AG10803 (cell line): ENCODE data around the gene PAX5.

Experiments
- DNase-seq: peaks from one replicate; pipeline ENCODE4 v3.0.0; 2010; ENCODE audit warnings: low read depth
- H3K4me3 ChIP-seq: 2 replicates; pipeline ENCODE4 v1.5.1; 2011; ENCODE audit warnings: mild to moderate bottlenecking, low read length, control low read depth
- TF ChIP-seq, protein P1 (sequence below): conservative IDR thresholded peaks from 2 replicates; pipeline ENCODE4 v1.5.1; 2011; ENCODE audit warnings: mild to moderate bottlenecking, low read length, control low read depth, inconsistent platforms

The PAX5 gene

DNA sequence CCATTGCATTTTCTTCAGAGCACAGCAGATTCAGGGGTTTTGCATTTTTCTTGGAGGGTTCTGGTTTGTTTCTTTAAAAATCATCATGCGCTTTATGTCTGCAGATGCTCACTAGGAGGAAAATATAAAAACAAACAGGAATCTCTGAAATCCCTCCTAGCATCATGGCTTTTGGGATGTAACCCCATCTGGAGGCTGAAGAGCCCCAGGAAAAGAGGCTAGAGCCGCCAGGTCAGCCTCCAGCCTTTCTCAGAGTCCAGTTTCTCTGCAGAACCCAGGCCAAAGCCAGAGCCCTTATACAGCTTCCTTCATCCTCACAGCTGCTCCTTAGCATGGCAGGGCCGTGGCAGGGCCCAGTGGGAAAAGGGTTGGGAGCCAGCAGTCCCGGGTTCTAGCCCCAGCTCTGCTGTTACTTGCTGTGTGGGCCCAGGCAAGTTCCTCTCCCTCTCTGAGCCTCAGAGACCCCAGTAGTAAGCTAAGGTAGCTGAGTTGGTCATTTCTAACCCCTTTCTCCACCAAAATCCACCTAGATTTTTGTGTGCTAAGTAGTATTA, 62.1 kb downstream of the PAX5 start:
- no peak for DNase-seq
- no peak overlapping the region for H3K4me3 ChIP-seq
- TF ChIP-seq, protein P1, sequence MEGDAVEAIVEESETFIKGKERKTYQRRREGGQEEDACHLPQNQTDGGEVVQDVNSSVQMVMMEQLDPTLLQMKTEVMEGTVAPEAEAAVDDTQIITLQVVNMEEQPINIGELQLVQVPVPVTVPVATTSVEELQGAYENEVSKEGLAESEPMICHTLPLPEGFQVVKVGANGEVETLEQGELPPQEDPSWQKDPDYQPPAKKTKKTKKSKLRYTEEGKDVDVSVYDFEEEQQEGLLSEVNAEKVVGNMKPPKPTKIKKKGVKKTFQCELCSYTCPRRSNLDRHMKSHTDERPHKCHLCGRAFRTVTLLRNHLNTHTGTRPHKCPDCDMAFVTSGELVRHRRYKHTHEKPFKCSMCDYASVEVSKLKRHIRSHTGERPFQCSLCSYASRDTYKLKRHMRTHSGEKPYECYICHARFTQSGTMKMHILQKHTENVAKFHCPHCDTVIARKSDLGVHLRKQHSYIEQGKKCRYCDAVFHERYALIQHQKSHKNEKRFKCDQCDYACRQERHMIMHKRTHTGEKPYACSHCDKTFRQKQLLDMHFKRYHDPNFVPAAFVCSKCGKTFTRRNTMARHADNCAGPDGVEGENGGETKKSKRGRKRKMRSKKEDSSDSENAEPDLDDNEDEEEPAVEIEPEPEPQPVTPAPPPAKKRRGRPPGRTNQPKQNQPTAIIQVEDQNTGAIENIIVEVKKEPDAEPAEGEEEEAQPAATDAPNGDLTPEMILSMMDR = no peak

DNA sequence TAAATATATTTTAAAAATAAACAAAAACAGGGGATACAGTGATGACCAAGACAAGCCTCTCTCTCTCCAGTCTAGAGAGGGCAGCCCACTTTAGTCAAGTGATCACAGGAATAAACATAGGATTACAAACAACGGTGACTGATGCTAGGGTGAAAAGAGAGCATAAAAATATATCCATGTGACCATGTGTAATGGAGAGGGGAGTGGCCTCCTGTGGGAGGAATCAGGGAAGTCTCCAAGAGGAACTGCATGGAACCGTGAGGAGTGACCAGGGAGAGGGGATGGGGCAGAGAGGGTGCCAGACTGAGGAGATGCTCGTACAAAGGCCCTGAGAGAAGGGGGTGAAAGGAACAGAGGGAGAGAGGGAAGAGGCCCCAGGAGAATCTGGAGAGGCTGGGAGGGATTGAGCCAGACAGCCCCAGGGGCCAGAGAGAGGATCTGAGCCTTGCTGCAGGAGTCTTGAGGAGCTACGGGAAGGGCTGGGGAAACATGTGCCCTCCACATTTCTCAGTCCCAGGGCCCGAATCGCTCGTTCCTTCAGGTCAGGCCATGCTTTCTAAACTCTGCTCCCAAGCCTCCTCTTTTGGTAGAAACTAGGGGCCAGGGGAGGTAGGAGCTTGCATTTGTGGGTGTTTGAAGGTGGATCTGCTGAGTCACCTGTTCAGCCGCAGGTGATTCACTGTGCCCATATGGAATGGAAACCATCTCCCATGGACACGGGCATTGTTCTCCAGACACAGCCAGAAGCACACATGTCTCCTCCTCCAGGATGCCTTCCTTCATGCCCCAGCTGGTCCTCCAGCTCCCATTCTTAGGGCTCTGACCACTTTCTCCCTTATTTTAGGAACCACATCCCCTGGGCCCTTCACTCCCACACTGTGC, 63.8 kb downstream of the PAX5 start:
- TF ChIP-seq, protein P1 = no peak
- DNase-seq = no peak
- no peak overlapping the region for H3K4me3 ChIP-seq

DNA sequence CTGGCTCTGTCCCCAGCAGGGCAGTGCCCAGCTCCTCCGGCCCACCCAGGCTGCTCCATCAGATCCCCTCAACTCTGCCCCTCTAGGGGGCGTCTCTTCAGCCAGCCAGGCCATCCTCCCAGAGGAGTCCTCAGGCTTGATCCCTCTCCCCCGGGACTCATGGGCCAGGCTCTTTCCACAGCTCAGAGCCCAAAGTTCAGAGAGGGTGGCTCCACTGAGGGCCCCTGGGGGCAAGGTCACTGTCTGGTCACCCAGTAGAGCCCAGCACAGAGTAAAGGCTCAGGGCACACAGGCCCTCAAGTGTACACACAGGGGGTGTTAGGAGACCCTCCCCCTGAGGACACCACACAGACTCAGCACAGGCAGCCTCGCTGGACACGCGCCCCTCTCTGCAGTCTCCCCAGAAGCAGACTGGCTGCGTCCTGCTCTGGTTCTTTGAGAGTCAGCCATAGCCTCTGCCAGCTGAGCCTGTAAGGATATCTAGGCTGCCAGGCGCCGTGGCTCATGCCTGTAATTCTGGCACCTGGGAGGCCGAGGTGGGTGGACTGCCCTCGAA, 64.8 kb downstream of the PAX5 start:
- TF ChIP-seq, protein P1 = no peak
- DNase-seq = no peak
- H3K4me3 ChIP-seq = no peak overlapping the region

DNA sequence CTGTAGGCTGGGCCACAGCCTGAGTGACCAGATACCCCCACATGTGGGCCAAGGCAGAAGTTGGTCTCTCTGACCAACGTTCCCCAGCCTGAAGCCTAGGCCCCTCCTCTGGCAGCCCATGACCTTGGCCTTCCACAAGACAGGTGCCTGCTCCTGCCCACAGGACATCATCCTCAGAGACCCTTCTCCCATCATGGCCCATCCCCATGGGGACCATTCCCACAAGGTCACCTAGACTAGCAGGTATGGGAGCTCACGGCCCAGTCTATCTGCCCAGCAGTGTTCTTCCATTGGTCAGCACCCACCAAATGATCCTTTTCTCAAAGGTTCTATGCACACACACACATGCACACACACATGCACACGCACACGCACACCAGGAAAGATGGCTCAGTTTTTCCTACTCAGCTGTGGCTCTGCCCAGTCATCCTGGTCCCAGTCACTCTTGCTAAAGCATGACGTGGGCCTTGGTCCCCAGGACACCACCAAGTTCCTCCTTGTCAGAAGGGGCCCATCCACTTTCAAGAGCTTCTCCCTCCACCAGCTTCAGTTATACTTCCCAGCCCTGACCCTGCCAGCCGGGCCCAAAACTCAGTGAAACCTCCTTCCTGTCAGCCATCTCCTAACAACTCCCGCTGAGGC, 65.4 kb downstream of the PAX5 start:
- TF ChIP-seq, protein P1 = no peak
- no peak for DNase-seq
- no peak overlapping the region for H3K4me3 ChIP-seq

DNA sequence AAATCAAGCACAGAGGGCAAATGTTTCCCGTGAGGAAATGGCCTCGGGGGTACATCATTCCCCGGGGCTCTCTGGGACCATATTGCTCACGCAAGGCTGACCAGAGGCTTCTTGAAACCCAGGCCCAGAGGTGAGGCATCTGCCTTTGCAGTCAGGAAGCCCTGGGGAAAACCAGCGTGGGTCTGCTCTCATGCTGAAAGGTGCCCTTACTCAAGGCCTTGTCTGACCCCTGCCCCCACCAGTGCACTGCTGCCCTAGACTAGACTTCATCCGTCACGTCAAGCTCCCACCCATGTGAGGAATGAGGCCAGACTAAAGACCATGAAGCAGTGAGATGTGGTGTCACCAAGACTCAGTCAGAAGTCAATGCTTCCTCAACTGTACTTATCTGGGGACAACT, 66.1 kb downstream of the PAX5 start:
- TF ChIP-seq, protein P1 = no peak
- DNase-seq = no peak
- no peak overlapping the region for H3K4me3 ChIP-seq

DNA sequence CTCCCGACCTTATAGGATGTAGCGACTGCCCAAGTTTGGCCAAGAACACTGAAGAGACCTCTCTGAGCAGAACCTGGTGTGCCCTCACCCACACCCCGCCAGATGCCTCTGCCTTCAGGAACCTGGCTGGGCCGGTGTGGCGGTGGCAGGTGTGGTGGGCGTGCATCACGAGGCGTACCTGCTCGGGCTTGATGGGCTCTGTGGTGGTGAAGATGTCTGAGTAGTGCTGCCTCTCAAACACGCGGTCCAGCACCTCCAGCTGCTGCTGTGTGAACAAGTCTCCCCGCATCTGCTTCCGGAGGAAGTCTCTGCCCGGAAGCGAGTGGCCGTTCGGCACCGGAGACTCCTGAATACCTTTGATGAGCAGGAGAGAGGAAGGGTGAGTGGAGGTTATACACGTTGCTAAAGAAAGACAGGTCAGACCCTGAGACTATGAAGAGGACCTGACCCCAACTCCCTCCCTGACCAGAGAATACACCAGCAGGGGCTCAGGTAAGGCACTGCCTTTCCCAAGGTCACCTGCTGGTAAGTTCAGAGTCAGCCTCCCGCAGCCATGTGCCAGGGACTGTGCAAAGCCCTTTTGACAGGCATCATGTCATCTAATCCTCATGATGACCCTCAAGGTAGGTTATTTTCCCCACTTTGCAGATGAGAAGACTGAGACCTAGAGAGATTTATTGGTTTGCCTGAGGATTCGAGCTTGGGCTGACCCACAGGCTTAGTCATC, 67.5 kb downstream of the PAX5 start:
- TF ChIP-seq, protein P1 = no peak
- no peak overlapping the region for H3K4me3 ChIP-seq
- DNase-seq = no peak
